SK-N-SH treated with all-trans-retinoic acid at 6 μM for 48 hours (cell line): Measurements from ENCODE around the gene PROK1.

Experiments
- BACH2 ChIP-seq: fragments of 250-450 bp; sonication (Bioruptor Pico); IDR thresholded peaks from 2 replicates; pipeline ENCODE4 v1.9.0; 2021; ENCODE audit warnings: mild to moderate bottlenecking, borderline replicate concordance
- OSR1 ChIP-seq: fragments of 250-450 bp; sonication (Bioruptor Pico); IDR thresholded peaks from 2 replicates; pipeline ENCODE4 v1.8.0; 2022; ENCODE audit warnings: moderate library complexity, mild to moderate bottlenecking, inconsistent platforms
- PATZ1 ChIP-seq: fragments of 250-450 bp; sonication (Bioruptor Pico); IDR thresholded peaks from 2 replicates; pipeline ENCODE4 v1.8.0; 2020; ENCODE audit warnings: mild to moderate bottlenecking, moderate library complexity, borderline replicate concordance
- SNAI2 ChIP-seq: fragments of 250-450 bp; sonication (Bioruptor Pico); IDR thresholded peaks from 2 replicates; pipeline ENCODE4 v1.5.0; 2020; ENCODE audit warnings: mild to moderate bottlenecking, moderate library complexity
- TCF4 ChIP-seq: fragments of 250-450 bp; sonication (Bioruptor Pico); IDR thresholded peaks from 2 replicates; pipeline ENCODE4 v1.8.0; 2021; ENCODE audit warnings: mild to moderate bottlenecking, moderate library complexity, borderline replicate concordance
- ZFP30 ChIP-seq: fragments of 450-650 bp; formaldehyde crosslinking; IDR thresholded peaks from 2 replicates; pipeline ENCODE4 v1.5.0; 2022; ENCODE audit warnings: mild to moderate bottlenecking, moderate library complexity

- TF ChIP-seq OSR1 (CRISPR knock-in tag) = no peak
- TF ChIP-seq BACH2 (CRISPR knock-in tag) = no peak
- no peak for TF ChIP-seq SNAI2 (CRISPR knock-in tag)
- TF ChIP-seq ZFP30 (CRISPR knock-in tag) = no peak
- TF ChIP-seq PATZ1 (CRISPR knock-in tag) = no peak
- no peak for TF ChIP-seq TCF4 (CRISPR knock-in tag)
These were observed 31.8 kb downstream of the PROK1 start for GRCh38 chr1:110482662-110483307.
